ENCODE data around the gene RPL21.
"Not testable (repeated sequence)": the region's sequence is repeated elsewhere in the genome, so short reads cannot be mapped to it uniquely, and the experiment has no call there.

Gene RPL21

DNA sequence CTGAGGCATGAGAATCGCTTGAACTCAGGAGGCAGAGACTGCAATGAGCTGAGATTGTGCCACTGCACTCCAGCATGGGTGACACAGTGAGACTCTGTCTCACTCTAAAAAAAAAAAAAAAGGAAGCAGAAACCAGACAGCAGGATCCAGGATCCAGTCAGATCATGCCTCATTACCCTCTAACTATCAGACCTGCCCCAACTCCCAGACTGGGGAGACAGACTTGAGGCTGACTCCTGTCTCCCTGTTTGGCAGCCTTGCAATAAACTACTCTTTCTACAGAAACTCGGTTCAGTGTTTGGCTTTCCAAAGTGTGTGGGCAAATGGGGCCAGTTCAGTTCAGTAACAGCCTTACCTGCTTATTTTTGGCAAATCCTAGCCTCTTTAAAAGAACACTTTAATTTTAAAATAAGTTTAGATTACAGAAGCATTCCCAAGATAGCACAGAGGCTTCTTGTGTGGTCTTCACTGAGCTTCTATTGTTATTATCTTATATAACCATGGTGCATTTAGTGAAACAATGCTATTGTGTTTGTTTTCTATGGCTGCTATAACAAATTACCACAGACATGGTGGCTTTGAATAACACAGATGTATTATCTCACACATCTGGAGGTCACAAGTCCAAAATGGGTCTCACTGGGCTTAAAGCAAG lies 37.8 kb downstream of the RPL21 start:
- DNase-seq (ENCODE audit: low read depth, low spot score) = peak; percentile 45

- DNase-seq (ENCODE audit: low read depth, low spot score) = no peak
These were observed 39.4 kb downstream of the RPL21 start for GRCh38 chr13:27290715-27291114.

GRCh38 chr13:27291967-27292366 lies 40.6 kb downstream of the RPL21 start:
- not testable (repeated sequence) for DNase-seq (ENCODE audit: low read depth, low spot score)

GRCh38 chr13:27293076-27293691 lies 41.8 kb downstream of the RPL21 start:
- DNase-seq (ENCODE audit: low read depth, low spot score) = no peak

DNA sequence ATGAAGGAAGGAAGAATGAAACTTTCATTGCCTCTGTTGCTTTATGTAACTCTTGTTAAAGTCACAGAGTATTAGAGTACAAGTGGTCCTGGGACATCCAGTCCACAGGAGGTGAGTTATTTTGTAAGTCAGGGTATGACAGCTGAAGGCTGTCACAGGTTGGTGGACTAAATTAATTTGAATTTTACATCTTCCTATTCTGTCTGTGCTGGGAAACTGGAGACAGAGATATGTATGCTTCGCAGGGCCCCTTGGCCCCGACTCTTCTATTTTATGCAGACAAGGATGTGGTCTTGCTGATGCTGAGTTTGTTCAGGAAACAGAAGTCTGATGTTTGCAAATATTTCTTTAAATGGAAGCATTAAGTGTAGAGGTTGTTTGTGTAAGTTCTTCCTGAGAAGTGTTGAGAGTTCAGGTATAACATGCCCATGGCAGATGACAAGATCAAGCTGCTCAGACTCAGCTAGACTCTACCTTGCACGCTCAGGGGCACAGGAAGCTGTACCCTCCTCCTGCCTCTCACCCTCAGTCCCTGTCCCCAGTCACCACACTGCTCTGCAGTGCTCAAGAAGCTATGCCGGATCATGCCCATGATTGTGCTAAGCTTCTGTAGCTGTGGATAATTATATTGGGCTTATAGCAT lies 42.6 kb downstream of the RPL21 start:
- DNase-seq (ENCODE audit: low read depth, low spot score) = no peak

DNA sequence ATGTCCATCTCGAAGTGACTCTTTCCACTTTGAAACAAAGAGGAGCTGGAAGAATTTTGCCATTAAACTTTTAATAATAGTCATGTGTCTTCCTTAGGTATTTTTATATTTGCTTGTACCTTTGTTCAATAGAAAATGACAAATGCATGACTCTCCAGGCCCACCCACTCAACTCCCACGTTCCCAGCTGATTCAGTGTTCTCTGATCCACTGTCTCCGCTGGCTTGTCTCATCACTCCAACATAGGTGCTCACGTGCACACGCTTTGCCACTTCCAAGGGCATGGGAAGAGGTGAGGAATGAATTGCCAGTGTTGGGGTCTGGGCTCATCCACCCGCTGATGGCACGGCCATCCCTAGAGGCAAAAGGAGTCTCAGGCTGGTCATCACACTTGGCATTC lies 43.7 kb downstream of the RPL21 start:
- no peak for DNase-seq (ENCODE audit: low read depth, low spot score)

GRCh38 chr13:27295660-27296059 lies 44.3 kb downstream of the RPL21 start:
- DNase-seq (ENCODE audit: low read depth, low spot score) = no peak

DNA sequence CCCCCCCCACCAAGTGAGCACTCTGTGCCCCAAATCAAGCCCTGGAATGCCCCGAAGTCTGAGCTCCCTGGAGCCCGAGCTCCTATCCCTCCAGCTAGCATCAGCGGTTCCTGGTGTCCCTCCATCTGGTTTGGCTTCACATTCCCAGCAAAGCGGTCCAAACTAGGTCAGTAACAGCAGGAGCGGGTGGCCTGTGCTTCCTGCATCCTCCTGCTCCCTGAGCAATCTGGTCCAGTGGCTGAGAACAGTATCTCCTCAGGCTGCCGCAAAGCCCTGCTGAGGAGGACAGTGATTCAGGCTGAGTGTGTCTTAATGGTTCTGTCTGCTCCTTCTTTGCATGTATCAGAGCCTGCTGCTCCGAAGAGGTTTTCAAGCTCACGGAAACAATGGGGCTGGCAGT lies 45.1 kb downstream of the RPL21 start:
- no peak for DNase-seq (ENCODE audit: low read depth, low spot score)

DNA sequence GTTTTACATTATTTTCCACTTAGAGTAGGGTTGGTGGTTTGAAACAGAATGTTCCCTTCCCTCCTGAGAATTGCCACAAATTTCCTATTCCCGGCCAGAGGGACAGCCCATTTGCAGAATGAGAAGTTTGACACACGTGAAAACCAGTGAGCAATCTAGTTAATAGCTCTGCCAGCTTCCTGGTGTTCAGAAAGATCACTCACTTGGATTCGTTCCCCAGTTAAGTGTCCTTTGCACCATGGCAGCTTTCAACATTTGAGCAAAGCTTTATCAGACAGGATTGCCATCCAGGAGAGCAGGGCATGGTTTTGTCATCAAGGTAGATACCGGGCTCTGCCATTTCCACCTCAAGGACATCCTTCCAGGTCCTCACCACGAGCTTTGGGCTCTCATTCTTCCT lies 47.5 kb downstream of the RPL21 start:
- no peak for DNase-seq (ENCODE audit: low read depth, low spot score)

DNA sequence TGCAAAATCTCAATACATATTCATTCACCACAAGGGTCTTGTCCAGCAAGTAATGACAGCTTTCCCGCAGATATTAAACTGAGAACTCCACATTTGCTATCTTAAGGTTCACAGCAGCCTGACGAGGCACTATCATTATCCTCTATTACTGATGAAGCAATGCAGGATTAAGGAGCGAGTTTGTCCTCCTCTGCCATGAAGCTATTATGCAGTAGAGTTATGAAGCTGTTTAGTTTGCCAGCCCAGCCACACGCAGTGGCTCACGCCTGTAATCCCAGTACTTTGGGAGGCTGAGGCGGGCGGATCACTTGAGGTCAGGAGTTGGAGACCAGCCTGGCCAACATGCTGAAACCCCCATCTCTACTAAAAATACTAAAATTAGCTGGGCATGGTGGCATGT lies 49.0 kb downstream of the RPL21 start:
- DNase-seq (ENCODE audit: low read depth, low spot score) = not testable (repeated sequence)

- no peak for DNase-seq (ENCODE audit: low read depth, low spot score)
These were observed 49.7 kb downstream of the RPL21 start for GRCh38 chr13:27300941-27301586.

GRCh38 chr13:27302643-27303262 lies 51.4 kb downstream of the RPL21 start:
- no peak for DNase-seq (ENCODE audit: low read depth, low spot score)

- no peak for DNase-seq (ENCODE audit: low read depth, low spot score)
These were observed 52.7 kb downstream of the RPL21 start for GRCh38 chr13:27304099-27304498.

DNA sequence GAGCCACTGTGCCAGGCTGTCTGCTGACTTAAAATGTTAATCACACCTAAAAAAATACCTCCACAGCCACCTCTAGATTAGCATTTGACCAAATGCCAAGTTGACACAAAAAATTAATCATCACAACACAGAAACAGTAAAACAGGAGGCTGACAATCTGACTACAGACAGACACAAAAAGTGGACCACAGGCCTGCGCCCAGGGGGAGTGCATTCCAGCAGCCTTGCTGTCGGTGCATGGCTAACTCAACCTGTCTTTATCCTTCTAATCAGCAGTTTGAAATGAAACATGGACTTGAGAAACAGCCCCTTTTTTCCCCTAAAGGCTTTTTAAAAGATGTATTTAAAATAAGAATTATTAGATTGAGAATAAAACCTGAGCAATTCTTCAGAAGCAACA lies 53.3 kb downstream of the RPL21 start:
- no peak for DNase-seq (ENCODE audit: low read depth, low spot score)
